HG02588 (cell line): Measurements from ENCODE around the gene LDB2.

Experiments used
- ATAC-seq: cut with Tn5 transposase; IDR thresholded peaks from one replicate; pipeline ENCODE4 v1.9.1; 2021; ENCODE audit warnings: mild to moderate bottlenecking, moderate library complexity; ENCODE audit not compliant: unreplicated experiment

The LDB2 gene

DNA sequence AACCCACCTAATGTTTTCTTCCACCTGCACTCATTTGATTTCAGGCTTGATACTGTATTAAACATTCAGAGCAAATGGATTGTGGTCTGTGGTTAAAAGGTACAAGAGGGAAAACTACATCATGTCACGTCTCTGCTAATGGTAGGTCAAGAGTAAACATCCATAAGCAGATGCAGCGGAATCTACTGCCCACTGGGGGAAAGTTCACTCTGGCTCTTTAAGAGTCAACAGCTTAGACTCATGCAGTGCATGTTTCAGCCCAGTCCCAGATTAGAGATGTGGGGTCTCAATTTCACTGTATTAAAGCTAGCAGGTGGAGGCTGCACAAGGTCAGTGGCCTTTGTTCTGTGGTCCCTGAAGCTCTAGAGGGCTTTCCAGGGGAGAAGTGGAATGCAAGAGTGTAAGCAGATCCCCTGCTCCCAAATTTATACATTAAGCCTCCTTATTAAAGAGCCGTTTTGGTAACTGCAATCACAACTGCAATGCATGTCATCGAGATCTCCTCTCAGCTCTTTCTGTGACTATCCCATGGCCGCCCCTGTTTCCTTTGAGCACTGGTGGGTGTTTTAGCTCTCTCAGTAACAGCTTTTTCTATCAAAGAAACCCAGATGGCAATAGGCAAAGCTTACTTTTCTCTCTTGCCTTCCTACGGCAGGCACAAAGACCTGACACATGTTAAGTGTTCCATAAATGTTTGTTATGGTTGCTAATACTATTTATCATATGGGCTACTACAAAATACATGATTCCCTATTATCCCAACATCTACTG is 53.4 kb downstream of the LDB2 start:
- ATAC-seq = no peak

DNA sequence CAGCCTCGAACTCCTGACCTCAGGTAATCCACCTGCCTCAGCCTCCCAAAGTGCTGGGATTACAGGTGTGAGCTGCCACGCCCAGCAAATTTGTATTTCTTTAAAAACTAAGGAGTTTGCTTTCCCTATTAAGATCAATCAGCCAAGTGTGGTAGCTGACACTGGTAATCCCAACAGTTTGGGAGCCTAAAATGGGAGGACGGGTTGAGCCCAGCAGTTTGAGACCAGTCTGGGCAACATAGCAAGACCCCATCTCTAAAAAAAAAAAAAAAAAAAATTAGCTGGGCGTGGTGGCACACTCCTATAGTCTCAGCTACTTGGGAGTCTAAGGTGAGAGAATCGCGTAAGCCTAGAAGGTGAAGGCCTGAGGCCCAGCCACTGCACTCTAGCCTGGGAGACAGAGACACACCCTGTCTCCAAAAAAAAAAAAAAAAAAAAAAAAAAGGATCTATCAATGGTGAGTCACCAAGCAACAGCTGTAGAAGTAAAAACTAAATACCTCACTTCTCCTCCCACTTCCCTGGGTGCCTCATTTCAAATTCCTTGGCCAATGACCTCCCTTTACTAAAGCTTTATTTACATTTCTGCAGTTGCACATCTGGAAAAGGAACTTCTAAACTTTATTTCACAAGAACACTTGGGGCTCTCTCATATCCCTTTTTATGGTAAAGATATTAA is 54.5 kb downstream of the LDB2 start:
- no peak for ATAC-seq

DNA sequence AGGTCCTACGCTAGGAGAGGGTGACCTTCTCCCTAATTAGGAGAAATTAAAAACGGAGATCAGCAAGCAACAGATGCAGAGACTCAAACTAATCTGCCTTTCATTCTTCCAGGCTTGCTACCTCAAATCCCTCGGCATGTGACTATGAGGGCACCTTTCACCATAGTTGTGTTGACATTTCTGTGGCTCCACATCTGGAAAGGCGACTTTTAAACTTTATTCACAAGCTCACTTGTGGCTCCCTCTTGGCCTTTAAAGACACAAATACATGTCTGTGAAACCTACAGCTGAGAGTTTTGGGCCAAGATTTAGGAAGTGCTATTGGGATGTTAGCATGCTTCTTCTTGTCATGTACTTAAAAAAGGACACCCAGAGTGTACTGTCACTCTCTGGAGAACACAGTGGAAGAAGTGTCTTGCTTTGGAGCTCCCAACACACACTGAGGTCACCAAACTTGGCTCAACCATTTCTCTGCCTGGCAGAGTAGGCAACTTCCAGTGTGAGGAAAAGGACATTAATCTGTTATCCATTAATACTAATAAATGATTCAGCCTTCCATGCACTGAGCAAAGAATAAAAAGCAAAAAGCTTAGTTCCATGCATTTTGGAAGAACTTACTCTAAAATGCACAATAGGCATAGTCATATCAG is 60.1 kb downstream of the LDB2 start:
- no peak for ATAC-seq

DNA sequence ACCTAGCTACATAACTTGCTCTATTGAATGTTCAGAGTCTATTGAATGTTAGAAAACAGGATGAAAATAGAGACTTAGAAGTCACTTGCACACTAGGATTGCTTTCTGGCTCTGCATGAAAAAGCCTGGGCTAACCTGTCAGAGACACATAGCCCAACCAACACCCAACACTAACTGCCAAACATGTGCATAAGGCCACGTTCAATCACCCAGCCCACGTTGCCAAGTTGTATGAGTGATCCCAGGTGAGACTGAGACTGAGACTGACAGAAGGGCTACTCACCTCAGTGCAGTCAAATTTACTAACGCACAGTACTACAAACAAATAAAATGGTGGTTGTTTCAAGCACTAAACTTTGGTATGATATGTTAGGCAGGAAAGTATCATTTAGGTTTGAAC is 61.0 kb downstream of the LDB2 start:
- no peak for ATAC-seq

DNA sequence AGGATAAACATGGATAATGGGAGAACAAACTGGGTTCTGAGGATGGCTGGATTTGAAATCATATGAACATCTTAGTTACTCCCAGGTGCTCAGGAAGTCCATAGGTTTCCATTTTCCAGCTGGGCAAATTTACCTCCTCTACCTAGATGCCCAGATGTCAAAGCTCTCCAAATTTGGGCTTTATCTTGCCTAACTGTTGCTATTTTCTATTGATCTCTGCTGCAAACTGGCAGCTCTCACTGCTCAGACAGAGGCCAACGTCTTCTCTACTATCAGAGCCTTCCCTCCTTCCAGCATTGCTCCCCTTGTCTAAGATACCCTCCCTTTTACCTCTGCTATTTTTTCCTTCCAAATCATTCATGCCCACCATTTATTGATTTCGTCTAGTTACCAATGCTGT is 62.1 kb downstream of the LDB2 start:
- ATAC-seq = no peak

DNA sequence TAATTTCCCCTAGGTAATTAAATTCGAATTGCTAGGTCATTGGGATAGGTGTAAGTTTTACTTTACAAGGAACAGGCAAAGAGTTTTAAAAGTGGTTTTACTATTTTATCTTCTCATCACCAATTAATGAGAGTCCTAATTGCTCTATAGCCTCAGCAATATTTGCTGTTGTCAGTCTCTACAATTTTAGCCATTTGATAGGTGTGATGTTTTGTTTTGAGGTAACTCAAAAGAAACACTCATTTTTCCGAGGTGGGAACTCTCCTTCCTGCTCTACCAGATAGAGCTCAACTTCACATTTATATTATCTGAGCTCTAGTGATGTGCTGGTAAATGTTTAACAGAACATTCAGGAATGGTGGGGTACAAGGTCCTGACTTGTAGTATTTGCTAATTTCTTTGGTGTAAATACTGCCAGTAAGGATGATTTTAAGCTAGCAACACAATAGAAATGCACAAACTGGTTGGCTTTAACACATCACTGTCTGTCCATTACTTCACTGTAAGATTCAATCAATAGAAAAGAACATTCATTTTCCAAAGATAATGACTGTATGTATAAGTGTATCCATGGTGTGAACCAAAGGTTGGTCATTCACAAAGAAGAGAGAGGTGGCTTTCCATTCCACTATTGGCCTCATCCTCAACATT is 62.7 kb downstream of the LDB2 start:
- ATAC-seq = no peak

DNA sequence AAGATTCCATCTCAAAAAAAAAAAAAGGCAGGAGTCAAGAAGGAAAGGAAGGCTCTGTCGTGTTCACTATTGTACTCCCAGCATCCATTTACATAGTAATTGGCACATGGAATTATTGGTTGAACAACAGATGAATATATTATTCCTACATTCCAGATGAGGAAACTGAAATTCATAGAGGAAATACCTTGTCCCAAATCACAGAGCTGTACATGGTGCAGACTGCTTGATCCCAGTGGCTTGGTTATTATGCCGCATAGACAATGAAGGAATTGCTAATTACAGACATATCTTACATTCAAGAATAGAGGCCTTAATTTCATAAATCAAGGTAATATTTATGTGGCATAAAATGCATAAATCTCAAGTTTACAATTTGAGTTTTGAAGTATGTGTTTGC is 63.6 kb downstream of the LDB2 start:
- no peak for ATAC-seq

DNA sequence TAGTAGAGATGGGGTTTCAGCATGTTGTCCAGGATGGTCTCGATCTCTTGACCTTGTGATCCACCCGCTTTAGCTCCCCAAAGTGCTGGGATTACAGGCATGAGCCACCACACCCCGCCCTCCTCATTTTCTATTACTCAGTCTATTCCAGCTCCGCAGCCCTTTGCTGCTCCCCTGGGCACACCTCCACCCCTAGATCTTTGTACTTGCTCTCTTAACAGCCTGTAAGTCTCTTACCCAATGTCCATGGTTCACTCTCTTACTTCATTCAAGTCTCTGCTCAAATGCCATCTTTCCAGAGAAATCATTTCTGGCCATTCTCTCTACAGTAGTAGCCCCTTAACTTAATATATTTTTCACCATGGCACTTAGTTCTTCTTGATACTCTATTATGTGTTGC is 64.7 kb downstream of the LDB2 start:
- no peak for ATAC-seq

DNA sequence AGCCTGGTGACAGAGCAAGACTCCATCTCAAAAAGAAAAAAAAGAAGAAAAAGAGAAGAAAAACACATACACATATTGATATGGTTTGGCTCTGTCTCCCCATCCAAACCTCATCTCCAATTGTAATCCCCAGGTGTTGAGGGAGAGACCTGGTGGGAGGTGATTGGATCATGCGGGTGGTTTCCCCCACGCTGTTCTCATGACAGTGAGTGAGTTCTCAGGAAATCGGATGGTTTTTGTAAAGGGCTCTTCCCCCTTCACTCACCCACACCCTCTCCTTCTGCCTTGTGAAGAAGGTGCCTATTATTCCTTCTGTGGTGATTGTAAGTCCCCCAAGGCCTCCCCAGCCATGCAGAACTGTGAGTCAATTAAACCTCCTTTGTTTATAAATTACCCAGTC is 68.4 kb downstream of the LDB2 start:
- ATAC-seq = no peak

DNA sequence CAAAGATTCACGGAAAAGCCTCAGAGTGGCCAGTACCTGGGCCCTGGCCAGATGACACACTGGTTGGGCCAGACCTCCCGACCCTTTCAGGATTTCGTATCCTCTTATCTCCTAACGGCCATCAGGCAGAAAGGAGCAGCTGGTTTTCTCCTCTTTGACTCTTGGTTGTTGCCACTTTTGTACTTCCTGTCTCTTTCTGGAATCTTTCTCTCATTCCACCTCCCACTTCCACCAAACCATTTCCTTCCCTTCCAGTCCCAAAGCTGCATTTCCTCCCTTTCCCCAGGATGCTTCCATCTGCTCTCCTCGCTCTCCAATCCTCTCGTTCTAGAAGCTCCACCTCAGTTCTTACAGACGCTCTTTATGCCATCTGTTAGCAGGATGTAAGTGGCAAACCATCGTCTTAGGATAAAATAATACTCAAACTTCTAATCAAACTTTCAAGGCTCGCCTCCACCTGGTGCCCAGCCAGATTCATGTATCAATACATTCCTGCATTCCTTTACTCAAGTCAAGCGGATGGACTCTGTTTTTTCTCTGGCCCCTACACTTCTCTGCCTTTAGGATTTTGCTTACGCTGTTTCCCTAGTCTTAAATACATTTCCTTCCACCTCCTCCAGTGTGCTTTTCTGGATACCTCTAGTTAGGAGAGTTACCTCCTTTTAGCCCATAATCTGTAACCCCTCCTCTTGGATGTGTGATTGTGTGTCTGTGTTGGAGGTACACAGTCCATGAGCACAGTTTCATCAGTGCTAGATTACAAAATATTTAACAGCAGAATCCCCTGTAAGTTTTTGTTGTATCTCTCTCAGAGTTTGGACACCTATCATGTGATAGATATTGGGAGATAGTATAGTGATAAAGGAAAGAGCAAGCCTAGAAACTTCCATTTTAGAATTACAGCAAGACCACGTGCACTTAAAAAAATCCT is 70.4 kb downstream of the LDB2 start:
- no peak for ATAC-seq

DNA sequence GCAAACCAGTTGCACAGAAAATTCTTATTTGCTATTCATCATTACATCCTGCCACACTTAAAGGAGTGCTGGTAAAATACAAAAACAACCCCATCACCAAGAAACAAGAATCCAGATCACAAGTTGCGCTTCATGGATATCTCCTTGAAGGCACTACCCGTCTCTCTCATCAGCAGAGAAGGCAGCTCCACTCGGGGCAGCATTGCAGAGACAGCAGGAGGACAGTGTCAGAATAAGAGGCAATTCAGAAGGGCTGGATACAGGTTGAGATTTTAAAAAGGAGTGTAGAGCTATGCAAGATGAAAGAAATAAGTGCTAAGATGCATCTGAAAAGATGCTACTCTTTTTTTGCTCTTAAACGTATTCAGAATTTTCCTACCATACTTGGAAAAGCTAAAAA is 71.4 kb downstream of the LDB2 start:
- no peak for ATAC-seq

DNA sequence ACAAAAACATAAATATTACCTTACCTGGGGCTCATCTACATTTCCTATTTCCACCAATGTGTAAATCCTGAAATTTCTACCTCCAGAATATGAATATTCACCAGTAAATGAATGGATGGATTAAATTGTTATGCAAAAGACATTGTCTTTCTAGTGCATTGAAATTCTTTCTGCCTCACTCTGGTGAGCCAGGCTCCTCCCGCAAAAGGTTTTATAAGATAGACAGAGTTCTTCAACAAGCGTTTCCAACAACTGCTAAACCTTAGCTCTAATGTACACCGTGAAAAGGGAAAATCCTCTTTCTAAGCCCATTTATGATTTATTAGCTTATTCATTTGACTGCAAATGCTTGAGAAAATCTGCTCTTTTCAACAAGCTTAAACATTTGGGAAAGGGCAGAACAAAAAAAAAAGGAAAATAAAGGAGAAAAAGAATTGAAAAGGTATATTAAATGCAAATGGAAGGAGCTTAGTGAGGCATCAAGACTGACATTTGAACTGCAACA is 72.0 kb downstream of the LDB2 start:
- ATAC-seq = no peak

DNA sequence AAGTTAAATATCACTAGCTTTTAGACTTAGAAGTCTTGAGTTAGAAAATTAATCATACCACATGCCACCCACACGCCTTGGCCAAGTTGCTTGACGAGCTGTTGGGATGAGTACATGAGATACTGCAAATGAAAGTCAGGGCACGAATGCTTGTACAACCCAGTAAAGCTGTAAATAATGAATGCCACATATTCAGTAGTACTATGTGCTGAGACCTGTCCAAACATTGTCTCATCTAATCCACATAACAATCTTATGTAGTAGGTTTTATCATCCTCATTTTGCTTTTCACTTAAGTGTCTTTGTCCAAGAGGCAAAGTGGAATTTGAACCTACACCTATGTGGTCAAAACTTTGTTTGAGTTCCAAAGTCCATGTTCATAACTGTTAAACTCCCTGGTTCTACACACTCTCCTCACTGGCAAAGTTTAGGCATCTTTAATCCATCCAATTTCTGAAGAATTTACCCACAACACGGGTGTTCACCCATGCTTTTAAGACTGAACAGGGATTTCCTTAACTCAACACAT is 74.1 kb downstream of the LDB2 start:
- no peak for ATAC-seq

DNA sequence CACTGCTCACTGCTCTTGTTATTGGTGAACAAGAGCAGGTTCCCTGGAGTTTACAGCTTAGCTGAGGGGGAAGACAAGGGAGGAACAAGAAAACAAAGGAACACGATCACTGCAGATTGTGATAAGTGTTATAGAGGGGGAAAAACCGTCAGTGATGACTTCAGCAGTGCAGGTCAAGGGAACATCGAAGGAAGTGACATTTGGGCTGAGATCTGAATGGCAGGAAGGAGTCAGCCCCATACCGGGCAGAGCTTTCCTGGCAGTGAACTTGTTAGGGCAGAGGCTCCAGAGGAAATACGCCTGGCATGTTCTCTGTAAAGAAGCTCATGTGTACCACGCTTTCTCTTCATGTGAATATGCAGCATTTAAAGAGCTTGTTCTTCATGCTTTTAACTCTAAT is 78.1 kb downstream of the LDB2 start:
- no peak for ATAC-seq

DNA sequence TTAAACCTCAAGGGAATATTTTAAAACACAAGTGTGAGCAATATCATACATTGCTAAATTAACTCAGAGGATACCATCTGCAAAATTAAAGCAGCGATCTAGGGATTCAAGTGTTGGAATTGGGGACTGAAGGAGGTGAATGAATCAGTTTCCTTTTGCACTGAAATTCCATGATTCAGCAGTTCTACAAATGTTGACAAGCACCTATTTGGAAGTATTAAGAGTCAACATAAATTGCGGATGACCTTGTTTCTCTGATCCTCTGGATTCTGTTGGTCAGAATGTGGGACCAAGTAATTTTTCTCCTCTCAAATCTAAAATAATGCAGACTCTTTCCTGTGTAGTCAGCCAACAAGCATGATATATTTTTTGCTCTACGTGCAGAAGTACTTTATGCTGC is 78.8 kb downstream of the LDB2 start:
- no peak for ATAC-seq

DNA sequence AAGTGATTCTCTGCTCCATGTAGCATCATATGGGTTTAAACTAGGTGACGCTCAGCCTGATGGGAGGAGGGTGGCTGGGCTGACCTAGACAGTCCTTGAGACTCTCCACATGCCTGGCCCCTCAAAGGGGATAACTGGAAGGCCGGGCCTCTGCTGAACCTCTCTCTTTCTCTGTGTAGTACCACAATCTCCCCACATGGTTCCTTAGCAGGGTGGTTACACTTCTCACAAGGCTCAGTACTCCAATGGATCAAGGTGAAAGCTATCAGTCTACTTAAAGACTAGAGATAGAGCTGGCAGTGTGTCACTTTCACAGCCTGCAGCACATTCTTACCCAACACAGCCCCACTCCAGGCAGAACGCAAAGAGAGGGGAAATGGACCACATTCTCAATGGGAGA is 80.4 kb downstream of the LDB2 start:
- no peak for ATAC-seq

DNA sequence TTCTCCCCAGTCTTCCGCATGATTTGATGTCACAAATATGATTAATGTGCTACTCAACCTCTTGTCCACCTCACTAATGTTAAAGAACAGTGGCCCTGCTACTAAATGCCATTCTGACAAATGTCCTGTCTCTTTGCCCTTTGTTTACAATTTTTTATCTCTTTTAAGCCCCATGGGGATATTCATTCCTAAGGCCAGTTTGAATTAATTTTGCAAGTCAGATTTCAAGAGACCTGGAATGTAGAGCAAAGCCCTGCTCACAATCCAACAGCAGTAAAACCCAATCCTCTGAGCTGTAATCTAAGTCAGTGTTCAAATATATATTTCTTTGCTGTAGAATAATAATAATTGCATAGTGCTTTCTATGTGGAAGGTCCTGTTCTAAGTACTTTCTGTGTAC is 81.2 kb downstream of the LDB2 start:
- no peak for ATAC-seq

DNA sequence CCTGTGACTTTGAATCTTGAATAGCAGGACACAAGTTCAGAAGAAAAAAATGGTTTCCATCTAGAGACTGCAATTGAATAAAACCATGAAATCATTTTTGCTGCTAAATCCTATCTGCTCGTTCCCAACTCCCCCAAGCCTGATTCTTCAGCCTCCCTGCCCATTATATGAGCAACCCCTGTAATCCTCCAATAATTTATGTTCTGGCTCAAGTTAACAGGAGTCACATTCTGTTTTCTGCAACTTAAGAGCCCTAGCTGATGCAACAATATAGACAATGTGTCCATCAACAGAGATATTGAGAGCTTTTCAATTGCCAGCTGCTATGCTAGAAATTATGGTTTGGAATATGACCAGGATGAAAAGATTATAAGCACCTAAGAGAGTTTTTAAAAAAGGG is 84.1 kb downstream of the LDB2 start:
- ATAC-seq = no peak

DNA sequence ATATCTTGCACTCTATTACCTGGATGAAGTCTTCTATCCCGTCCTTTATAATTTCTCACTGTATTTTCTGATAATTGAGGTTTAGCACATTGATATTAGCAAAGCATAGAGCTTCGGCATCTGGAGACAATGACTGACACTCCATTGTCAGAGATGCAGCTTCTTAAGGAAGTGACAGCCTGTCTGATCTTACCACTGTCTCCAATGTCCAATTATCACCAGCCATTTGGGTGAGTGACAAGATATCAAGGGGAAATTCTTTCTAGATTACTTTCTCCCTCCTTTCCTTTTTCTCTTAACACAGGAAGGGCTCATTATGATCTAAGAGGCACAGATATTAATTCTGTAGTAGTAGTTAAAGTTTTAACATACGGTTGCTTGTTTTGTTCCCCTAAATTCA is 86.4 kb downstream of the LDB2 start:
- no peak for ATAC-seq

DNA sequence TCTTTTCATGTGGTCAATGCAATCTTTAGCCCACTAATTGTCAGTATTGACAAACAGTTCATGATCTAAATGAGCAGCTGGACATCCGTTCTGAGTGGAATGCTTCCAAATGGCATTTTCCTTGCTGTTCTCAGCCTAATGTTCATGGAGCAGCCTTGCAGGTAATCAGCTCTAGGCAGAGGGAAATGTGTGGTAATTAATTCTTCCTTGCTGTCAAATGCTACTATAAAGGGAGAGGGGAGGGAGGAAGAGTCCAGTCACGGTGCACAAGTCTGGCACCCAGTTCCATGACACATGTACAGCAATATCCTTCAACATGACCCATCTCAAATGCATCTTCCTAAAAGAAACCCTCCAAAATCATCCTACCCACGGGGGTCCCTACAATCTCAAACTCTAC is 88.5 kb downstream of the LDB2 start:
- ATAC-seq = no peak
